Renal cortical epithelial cell (primary cell): ENCODE measurements around the gene ICAM5. TPM values are rescaled to one million over a fixed set of nuclear protein-coding genes. Genes with fewer than 3 reads are reported as not detected.
"Not testable (repeated sequence)": the region's sequence is repeated elsewhere in the genome, so short reads cannot be mapped to it uniquely, and the experiment has no call there.

Source experiments
- DNase-seq: peaks from one replicate; pipeline ENCODE4 v3.0.0-alpha.2; 2011; ENCODE audit warnings: low read depth
- total RNA-seq: library from RNA; depleted of rRNA; stranded (reverse); fragments of >200 nt; gene quantifications from 2 replicates; pipeline ENCODE4 v1.2.3, GENCODE V29; 2014

ICAM5 gene
- total RNA-seq, 1 donor from 2014 or later = 0.40 TPM

DNA sequence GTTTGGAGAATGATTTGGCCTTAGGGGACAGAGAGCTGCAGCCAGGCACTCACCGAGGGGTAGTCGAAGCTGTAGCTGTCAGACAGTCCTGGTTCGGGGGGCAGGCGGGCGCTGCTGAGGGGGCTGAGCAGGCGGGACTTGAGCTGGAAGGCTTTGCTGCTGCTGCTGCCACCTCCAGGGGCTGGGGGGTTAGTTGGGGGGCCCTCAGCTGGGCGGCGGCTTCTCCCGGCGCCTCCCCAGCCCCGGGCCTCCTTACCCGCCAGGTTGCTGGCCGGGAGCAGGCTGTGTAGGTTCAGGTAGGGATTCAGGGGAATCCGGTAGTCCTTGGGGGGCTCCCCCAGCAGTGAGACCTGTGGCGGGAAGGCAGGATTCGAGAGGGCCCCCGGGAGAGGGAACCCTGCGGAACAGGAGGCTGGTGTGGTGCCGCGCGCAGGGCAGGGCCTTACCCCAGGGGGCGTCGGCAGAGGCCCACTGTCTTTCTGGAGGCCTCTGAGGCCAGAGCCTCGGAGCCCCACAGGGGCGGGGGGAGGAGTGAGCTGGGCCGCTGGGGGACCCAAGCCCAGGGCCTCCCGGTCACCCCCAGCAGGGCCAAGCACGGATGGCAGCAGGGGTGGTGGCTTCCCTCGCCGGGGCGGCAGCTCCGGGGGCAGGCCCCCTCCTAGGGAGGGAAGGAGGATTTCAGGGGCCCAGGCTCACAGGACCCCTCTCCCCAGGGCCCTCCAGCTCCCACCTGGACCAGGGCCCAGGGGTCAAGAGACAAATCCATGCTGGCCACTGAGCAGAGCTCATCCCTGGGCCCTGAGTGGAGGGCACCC, 31.1 kb downstream of the ICAM5 start:
- DNase-seq = no peak

DNA sequence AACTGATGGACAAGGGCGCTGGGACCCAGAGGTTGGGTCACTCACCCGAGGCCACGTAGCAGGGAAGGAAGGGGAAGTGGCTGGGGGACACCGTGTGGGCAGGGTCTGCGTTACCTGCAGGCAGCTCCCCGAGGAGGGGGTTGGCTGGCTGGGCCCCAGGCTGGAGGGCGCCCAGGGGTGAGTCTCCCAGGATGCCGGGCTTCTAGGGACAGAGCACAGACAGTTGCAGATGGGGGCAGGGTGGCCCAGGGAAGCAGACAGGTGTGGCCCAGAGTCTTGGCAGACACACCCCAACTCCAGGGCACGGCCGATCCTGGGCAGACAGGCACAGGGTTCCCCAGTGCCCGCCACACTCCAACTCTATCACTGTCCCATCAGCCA, 31.7 kb downstream of the ICAM5 start:
- no peak for DNase-seq

DNA sequence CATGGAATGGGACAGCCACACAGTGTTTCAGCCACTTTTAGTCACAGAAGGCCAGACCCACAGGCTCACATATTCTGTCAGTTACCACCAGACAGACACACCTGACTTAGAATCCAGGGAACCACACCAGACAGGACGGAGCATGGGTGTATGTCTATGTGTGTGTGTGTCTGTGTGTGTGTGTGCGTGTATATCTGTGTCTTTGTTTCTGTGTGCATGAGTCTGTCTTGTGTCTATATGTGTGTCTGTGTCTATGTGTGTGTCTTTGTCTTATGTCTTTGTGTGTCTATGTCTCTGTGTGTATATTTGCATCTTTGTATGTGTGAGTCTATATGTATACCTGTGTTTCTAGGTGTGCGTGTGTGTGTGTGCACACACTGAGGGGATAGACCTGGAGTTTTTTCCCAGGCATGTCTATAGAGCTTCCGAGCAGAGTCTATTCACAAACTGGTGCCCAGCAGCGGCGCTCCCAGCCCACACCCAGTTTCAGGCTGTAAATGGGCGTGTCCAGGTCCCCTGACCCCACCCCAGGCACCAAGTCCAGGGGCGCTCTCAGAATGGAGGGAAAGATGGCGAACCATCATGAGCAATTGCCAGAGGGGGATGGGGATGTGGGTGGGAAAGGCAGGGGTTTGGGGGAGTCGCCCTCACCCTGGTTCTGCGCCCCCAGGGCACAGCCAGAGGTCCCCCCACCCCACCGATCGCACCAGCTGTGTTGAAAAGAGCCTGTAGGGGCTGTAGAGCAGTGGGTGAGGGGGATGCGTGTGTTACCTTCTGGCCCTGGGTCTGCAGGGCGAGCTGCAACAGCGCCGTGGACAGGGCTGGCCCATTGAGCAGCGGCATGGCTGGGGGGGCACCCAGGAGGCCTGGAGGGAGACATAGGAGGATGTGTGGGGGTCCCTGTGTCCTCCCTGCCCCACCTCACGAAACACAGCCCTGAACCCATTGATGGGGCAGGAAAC, 32.4 kb downstream of the ICAM5 start:
- no peak for DNase-seq

DNA sequence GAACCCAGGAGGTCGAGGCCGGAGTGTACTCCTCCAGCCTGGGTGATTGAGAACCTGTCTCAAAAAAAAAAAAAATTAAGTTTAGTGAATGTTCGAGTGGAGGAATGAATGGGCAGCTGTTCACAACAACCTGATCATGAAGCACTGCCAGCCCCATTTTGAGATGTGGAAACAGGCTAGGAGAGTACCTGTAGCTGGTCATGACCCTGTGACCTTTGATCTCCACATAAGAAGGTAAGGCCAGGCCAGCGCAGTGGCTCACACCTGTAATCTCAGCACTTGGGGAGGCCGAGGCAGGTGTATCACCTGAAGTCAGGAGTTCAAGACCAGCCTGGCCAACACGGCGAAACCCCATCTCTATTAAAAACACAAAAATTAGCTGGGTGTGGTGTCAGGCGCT, 36.0 kb downstream of the ICAM5 start:
- no peak for DNase-seq

DNA sequence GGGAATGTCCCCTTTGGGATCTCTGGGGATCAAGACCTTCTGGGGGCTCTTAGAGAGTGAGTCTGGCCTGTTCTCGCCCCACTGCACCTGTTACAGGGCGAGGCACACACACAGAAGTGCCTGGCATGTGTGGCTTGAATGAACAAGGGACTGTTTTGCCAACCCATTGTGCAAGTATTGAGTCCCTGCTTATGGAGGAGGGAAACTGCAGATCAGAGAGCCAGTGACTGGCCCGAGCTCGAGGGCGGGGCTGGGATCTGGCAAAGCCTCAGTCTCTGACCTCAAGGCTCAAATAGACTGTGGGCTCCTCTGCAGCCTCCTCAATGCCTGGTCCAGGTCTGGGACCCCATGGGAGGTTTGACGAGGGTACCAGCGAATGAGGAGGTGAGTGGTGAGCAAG, 38.0 kb downstream of the ICAM5 start:
- no peak for DNase-seq

DNA sequence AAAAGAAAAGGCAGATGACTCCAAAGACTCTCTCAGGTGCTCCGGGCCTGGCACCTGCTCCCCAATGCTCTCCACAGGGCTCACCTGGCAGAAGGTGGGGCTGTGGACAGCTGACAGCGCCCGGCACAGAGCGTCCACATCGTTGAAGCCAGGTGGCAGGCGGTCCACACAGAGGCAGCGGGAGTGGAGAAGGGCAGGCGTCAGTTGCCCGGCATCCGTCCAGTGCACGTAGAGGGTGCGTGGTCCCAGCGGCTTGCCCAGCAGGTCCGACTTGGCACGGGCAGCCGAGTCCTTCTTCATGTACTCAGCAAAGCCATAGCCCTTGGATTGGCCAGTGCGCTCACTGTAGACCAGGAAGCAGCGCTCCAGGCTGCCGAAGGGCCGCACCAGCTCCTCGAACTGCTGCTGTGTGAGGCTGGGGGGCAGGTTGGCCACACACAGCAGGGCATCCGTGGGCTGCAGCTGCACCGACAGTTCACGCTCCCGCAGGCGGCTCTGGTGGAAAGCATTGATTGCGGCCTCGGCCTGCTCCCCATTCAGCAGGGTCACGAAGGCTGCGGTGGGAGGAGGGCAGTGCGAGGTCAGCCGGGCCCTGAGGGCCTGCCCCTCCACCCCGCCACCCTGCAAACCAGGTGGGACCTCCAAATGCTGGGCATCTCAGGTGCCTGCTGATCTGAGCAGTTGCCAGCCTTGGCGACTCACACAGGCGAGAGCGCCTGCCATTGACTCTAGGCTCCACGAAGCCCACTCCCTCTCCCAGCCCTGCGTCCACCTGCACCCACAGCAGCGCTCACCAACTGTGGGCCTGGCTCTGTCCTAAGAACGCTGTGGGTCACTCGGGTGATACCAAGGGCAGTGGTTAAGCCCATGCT, 39.0 kb downstream of the ICAM5 start:
- no peak for DNase-seq

DNA sequence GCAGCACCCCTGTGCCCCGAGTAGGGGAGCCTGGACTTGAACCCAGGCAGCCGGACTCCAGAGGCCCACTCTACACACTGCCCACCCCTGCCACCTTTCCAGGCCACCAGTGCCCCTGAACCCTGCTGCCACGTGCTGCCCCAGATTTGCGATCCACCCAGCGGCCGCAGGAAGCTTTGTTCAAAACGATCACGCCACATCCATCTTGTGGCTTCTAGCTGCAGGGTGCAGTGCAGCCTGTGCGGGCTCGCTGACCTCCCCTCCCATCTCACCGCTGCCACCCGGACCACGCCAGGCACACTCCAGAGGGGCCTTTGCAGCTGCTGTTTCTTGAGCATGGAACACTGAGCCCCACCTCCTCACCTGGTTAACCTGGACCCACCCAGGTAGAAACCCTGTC, 39.8 kb downstream of the ICAM5 start:
- no peak for DNase-seq

DNA sequence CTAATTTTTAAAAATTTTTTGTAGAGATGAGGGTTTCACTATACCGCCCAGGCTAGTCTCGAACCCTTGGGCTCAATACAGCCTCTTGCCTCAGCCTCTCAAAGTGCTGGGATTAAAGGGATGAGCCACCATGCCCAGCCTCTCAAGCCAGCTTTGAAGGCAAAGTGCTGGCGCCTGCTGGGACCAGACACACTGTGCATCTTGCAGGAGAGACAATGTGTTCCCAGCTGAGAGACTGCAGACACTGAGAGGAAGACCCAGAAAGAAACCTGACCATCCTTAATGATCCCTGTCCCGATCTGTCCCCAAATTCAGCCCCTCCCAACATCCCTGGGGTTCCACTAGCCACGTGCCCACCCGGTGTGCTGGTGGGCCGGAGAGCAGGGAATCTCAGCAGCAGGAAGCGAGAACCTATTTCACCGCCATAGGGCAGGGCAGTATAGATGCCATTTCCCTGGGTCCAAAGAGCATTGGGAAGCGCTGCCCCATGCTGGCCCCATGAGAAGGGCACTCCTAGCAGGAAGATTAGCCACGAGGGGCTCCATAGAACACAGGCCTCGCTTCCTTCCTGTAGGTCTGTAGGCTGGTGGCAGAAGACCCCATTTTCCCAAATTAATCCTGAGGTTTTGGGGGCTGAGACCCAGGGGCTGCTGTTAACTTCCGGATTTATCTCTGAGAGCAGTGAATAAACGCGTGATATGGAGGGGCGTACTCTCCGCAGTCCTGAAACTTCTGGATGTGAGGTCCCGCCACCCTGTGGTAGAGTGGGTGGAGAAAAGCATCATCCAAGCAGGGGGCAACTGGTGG, 42.6 kb downstream of the ICAM5 start:
- DNase-seq = no peak

DNA sequence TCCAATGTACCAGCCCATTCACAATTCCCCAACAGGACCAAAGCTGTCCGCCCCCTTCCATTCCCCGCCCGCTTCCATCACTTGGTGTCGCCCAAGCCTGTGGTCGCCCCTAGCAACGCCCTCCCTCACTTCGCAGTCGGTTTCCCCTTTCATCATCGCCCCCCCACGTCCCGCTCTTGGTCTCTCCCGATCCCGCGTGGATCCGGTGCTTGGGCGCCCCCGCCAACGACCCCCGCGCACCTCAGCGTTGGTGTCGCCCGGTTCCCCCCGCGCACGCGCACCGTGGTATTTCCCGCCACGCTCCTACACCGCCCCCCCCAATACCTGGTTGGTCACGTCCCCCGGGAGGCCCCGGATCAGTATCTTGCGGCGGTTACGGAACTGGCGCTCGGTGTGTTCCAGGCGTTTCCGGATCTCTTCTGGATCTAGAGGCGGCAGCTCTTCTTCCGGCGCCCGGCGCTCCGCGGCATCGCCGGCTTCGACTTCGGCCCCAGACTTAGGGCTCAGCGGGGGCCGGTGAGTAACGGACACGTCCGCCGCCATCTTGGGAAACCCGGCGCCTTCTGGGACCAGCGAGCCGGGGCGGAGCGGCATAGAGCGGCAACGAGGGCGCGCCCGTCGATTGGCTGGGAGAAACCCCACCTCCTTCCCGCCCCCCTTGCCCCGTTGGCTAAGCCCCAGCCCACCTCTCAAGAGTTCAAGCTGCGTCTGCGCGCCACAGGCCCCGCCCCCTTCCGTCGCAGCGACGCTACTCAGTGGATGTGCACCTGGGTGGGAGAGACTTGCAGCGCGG, 43.4 kb downstream of the ICAM5 start, which contains the start of gene RAVER1:
Gene RAVER1, minus strand, starts transcription at position 565 of the 793 bp plus-strand sequence. Its CDS starts 22 bp downstream, at position 543.
- DNase-seq = peak; percentile 88

DNA sequence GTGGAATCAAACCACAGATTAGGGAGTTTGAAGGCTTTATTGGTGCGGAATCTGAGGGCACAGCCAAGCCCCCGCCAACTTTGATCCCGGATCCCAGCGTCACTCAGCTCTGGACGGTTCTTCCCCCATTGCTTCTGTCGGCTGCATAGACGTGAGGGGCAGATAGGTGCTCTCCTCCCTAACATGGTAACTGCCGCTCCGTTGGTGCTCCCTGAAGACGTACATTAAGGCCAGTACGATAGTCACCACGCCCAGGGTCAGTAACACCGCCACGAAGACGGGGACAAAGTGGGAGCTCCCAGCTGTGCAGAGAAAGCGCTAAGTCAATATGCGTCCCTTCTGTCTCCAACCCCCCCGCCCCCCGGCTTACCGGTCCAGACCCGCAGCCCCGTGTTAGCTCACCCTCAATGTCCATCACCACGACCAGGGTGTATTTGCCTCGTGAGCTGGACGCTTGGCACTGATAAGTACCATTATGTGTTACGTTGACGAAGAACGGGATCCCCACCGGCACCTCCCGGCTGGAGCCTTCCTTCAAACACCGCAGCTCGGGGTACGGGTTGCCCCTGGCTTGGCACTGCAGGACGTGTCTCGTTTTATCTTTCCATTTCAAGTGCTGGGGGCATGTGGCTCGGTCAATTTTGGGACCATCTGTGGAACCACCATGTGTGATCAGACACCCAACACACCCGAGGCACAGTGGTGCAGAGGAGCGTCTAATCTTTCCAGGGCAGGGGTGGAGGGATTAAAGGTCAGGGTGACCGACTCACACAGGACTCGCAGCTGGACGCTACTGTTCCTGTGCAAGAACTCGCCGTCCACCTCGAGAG, 44.2 kb downstream of the ICAM5 start:
- DNase-seq = no peak

DNA sequence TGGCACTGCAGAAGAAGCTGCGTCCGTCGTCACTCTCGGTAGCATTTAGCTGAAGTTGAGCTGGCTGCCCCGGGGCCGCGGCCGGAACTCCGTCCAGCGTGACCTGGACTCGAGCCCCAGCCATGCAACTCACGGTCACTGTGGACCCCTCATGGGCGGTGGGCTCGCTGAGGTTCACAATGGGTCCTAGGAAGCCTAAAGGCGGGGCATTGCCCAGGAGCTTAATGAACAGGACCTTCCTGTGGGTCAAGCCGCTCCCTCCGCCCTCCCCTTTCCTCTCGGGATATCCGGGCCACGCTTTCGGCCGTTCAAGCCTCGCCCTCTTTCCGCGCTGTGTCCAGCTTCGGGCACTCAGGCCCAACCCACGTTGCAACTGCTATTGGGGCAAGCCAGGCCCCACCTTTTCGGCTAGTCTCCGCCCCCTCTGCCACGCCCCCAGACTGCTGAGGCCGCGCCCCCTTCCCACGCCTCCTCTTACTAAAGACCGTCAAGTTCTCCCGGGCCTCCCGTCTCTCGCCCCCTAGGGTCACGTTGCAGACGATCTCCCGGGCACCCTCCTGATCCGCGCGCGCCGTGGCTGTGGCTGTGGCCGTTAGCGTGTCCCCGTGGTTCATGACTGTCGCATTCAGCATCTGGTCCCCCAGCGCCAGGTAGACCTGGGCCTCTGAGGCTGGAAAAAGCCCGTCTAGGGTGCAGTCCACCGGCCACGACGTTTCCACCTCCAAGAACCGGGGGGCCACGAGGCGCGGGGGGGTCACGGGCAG, 45.0 kb downstream of the ICAM5 start:
- DNase-seq = peak; percentile 89

DNA sequence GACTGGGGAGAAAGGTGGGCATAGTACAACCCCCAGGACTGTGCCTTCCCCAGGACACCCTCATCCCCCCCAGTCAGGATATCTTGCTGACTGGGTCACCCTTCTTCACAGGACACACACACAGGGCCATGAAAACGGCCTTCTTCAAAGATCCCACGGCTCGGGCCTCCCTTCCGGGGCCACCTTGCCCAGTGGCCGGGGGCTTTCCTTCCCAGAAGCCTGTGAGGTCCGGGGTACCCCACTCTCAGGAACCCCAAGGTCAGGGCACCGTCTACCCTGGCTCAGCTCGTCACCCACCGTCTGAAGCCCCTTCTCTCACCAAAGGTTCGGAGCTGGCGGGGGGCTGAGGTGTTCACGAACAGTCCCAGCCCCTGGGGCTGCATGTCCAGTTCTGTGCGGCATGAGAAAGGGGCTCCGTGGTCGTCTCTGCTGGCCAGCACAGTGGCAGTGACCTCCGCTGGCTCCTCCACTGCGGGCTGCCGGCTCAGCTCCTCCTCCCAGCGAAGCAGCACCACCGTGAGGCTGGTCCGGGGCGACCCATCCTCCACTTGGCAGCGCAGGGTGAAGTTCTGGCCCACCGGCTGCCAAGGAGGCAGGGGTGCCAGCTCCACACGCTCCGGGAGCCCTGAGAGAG, 45.7 kb downstream of the ICAM5 start:
- DNase-seq = no peak

DNA sequence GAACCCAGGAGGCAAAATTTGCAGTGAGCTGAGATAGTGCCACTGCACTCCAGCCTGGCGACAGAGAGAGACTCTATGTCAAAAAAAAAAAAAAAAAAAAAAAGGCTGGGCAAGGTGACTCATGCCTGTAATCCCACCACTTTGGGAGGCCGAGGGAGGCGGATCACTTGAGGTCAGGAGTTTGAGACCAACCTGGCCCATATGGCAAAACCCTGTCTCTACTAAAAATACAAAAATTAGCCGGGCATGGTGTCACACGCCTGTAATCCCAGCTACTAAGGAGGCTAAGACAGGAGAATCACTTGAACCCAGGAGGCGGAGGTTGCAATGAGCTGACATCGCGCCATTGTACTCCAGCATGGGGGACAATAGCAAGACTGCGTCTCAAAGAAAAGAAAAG, 47.0 kb downstream of the ICAM5 start:
- DNase-seq = not testable (repeated sequence)

DNA sequence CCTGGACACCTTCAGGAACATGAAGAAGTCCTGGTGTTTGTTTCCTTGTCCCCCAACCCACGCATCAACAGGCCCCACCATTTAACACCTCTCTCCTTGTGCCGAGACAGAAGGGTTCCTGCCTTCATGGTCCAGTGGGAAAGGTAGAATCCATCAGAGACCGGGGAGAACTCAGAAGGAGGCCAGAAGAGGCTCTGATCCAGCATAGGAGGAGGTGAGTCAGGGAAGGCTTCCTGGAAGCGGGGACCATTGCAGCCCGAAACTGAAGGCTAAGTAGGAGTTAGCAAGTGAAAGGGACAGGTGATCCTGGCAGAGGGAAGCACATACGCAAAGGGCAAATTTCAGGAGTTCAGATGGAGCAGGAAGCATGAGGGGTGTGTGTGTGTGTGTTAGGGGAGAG, 49.2 kb downstream of the ICAM5 start:
- DNase-seq = no peak

DNA sequence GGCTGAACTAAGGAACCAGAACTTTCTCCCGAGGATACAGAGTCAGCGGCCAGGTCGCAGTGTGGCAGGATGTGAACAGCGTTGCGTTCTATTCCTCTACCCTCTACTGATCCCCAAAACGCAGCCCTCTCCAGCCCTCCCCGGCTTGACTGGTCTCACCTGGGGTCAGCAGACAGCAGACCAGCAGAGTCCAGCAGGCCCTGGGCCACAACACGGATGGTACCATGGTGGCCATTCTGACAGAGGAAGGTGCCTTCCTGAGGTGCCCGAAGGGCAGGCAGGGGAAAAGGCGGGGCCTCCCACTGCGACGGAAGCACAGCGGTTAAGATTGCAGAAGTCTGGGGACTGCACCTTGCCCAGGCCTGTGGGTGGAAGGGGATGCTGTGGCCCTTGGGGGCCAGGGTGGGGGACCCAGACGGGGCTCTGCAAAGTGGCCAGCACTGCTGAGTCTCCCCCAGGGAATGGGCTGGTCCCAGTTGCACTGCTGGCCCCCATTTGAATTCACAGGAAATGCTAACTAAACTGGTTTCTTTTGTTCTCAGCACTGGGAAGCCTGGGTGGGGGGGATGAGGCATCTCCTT, 49.7 kb downstream of the ICAM5 start, which contains the start of gene ICAM3:
Gene ICAM3, minus strand, starts transcription at position 245 of the 581 bp plus-strand sequence. Its CDS starts 10 bp downstream, at position 235.
- no peak for DNase-seq

DNA sequence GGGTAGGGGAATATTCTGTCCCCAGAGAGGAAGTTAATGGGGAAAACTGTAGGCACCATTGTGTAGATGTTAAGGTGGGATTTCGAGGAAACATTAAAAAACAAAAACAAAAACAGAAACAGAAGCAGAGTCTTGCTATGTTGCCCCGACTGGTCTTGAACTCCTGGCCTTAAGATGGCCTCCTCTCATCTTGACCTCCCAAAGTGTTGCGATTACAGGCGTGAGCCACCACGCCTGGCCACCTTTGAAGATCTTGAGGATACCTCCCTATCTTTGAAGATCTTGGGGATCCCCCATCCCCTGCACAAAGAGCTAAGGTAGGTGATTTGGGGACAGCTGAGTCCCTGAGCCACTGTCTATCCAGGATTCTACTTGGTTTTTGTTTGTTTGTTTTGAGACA, 50.2 kb downstream of the ICAM5 start:
- DNase-seq = no peak

DNA sequence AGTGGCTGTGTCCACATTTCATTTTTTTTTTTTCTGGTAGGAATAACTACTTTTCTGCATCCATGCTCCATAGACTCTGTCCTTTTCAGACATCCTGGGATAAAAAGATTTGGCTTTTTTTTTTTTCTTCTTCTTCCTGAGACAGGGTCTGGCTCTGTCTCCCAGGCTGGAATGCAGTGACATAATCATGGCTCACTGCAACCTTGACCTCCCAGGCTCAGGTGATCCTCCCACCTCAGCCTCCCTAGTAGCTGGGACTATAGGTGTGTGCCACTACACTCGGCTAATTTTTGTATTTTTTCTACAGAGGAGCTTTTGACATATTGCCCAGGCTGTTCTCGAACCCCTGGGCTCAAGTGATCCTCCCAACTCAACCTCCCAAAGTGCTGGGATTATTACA, 53.7 kb downstream of the ICAM5 start:
- no peak for DNase-seq
